Ureter (tissue), 1 donor: Measurements from ENCODE around the gene C16orf96. TPM values are rescaled to one million over a fixed set of nuclear protein-coding genes. Genes with fewer than 3 reads are reported as not detected.
"Not testable (repeated sequence)": the region's sequence is repeated elsewhere in the genome, so short reads cannot be mapped to it uniquely, and the experiment has no call there.

ENCODE experiments used
- DNase-seq: peaks from one replicate; pipeline ENCODE4 v3.0.0-alpha.2; 2020; ENCODE audit warnings: low spot score
- total RNA-seq: library from RNA; stranded (reverse); gene quantifications from one replicate; pipeline ENCODE4 v1.2.4, GENCODE V29; 2023
- donor health status: DM: yes; HTN: yes; CAD: no.

The C16orf96 gene
- total RNA-seq, 1 donor from 2014 or later, result not detected

- no peak for DNase-seq
Measured at GRCh38 chr16:4564661-4565267, 8.6 kb downstream of the C16orf96 start.

- no peak for DNase-seq
Measured at GRCh38 chr16:4566144-4566543, 10.0 kb downstream of the C16orf96 start.

GRCh38 chr16:4570086-4570485 lies 13.9 kb downstream of the C16orf96 start:
- no peak for DNase-seq

- DNase-seq, result no peak
Measured at GRCh38 chr16:4570688-4571321, 14.7 kb downstream of the C16orf96 start.

DNA sequence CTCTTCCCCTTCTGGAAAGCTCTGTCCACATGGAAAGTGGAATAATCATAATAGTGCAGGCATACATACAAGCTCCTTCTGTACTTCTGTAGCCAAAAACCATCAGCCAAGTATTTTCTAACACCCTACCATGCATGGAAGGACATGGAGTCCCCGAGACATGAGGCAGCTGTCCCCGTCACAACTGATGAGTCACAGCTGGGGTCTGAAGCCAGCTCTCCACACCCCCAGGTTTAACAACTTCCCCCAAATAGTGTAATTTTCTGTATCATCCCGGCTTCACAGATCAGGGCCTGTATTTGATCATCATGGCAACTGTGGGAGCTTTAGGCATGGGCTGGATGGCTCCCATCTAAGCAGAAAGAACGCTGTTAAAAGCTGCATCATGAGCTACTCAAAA lies 16.6 kb downstream of the C16orf96 start:
- no peak for DNase-seq

DNA sequence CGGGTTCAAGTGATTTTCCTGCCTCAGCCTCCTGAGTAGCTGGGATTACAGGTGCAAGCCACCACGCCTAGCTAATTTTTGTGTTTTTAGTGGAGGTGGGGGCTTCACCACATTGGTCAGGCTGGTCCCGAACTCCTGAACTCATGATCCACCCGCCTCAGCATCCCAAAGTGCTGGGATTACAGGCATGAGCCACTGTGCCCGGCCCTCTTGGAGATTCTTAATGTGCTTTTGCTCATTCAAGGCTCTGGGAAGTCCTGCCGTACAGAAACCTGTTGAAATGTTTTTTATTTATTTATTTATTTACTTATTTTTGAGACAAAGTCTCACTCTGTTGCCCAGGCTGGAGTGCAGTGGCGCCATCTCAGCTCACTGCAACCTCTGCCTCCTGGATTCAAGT lies 17.8 kb downstream of the C16orf96 start:
- DNase-seq, result not testable (repeated sequence)

DNA sequence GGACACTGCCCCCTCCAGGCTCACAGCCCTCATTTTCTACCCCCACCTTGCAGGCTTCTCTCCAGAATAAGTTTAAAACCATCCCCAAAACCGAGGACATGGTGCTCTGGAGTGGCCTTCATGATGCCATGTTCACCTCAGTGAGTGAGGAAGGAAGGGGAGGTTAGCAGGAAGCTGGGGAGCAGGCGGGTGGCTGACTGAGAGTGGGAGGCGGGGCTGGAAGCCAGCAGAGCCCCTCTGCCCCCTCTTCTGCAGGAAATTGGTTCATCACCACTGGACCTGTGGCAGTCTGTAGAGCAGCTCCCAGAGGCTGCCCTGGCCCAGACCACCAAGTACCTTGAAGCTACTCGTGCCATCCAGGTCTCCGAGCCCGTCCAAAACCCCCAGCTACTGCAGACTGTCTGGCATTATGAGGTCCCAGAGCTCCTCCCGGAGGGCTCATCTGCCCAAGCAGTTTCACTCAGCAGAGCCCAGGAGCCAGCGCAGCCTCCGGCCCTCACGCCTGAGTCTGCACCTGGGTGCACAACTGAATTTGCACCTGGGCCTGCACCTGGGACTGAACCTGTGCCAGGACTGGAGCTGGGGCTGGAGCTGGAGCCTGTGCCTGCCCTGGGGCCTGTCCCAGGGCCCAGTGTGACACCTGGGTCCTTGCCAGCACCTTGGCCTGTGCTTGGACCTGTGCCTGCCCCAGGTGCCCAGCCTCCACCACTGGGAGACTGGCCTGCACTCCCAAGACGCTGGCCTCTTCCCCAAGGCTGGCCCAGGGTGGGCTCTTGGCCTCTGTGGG lies 19.0 kb downstream of the C16orf96 start:
- no peak for DNase-seq

DNA sequence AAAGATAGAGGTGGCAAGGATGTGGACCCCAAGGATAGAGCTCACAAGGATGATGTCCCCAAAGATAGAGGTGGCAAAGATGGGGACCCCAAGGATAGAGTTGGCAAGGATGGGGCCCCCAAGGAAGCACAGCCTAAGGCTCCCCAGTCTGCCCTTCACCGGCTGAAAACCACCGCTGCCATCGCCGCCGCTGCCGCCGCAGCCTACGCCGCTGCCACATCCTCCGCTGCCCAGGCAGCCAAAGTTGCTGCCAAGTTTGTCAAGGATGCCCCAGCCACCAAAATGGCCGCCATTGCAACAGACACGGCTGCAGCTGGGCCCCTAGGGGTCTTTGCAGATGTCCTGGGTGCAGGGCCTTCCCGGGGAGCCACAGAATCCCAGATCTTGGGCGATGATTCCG lies 19.9 kb downstream of the C16orf96 start:
- no peak for DNase-seq

DNA sequence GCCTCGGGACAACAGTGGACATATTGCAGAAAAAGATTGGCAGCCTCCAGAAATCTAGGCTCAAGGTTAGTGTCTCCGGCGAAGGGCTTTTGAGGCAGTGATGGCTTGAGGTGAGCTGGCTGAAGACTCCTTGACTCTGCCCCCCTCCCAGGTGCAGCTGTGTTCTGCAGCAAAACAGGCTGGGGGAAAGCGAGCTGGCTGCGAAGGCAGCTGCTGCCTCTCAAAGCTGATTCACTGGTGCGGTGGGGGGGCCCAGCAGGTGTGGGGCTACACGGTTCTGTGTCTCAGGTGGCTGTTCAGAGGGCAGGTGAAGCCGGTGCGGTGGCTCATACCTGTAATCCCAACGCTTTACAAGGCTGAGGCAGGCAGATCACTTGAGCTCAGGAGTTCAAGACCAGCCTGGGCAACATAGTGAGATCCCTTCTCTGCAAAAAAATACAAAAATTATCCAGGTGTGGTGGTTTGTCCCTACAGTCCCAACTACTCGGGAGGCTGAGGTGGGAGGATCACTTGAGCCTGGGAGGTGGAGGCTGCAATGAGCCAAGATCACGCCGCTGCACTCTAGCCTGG lies 22.9 kb downstream of the C16orf96 start:
- DNase-seq, result no peak

DNA sequence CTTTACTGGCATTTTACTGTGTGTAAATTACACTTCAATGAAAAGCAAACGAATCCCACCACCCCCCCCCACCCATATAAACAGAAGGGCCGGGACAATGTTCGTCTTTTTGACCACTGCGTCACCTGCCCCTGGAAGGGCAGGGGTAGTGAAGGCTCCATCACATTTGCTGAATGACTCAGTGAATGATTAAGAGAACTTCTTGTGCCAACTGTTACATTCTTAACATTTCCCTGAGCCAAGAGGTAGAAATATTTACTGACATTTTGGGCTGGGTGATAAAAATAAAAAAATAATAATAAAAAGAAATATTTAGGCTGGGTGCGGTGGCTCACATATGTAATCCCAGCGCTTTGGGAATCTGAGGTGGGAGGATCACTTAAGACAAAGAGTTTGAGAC lies 24.1 kb downstream of the C16orf96 start:
- DNase-seq, result no peak

DNA sequence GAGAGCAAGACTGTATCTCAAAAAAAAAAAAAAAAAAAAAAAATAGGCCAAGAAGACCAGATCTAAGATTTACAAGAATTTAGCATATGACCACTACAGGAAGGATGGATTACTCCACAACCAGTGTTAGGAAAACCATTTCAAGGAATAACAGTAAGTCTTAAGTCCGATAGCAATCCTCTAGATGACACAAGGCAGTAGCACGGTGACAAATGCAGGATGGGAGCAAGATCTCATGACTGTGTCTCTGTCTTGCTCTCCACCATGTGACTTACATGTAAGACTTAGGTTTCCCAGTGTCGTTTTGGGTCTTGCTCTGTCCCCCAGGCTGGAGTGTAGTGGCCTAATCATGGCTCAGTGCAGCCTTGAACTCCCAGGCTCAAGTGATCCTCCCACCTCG lies 27.8 kb downstream of the C16orf96 start:
- no peak for DNase-seq

GRCh38 chr16:4586291-4586690 lies 30.2 kb downstream of the C16orf96 start:
- no peak for DNase-seq

DNA sequence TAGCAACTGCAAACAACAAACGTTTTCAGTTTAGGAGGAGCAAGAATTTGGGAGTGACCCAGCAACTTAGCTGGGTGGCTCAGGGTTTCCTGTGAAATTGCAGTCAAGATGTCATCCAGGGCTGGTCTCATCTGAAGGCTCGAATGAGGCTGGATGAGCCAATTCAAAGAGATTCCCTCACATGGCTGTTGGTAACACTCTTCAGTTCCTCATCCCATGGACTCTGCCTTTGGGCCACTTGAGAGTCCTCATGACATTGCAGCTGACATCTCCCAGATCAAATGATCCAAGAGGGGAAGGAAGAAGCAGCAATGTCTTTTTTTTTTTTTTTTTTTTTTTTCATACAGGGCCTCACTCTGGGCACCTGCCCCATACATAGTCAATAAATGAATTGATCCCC lies 32.2 kb downstream of the C16orf96 start:
- DNase-seq, result no peak

GRCh38 chr16:4588961-4589360 lies 32.8 kb downstream of the C16orf96 start:
- DNase-seq, result no peak

DNA sequence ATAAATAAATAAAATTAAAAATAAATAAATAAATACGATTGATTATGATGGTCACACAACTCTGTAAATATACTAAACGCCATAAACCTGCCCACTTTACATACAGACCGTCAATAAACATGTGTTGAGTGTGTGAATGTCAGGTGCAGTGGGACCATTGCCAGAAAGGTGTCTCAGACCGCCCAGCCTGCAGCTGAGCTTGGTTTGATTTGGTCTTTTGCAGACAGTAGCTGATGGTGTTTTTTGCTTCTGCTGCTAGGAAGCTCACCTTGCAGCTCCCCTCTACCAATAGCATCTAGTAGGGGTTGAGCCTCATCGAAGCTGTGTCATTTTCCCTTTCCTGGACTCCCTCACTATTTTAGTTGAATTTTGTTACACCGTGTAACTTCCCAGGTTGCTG lies 35.1 kb downstream of the C16orf96 start:
- no peak for DNase-seq

DNA sequence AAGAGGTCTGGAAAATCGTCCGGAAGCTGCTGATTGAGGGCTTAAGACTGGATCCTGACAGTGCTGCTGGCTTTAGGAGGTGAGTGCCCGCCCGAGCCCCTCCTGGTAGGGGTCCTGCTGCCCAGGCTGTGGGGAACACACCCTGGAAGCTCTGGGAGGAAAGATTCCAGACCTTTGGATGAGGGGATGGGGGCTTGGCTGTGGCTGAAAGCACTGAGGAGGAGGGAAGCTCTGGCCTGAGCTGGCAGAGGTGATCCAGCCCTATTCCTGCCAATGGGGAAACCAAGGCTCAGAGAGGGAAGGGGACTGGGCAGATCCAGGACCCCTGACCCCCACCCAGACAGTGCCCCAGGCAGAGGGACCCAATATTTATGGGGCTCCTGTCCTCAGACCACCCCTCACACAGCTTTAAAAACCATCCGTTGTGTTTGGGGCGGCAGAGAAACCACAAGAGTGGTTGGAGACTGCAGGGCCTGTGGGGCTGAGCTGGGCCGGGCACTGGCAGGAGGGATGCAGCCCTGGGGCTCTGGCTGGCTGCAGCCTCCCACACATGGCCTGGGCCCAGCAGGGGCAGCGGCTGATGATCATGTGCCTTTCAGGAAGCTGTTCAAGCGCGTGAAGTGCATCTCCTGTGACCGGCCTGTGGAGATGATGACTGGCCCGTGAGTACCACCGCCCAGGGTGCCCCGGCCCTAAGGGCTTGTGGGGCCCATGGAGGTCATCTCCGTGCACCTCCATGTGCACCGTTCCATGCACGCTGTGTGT lies 35.7 kb downstream of the C16orf96 start:
- no peak for DNase-seq

GRCh38 chr16:4593086-4593485 lies 36.9 kb downstream of the C16orf96 start:
- no peak for DNase-seq

GRCh38 chr16:4594433-4595410 lies 38.6 kb downstream of the C16orf96 start:
- no peak for DNase-seq

- no peak for DNase-seq
Measured at GRCh38 chr16:4597174-4597573, 41.0 kb downstream of the C16orf96 start.

- no peak for DNase-seq
Measured at GRCh38 chr16:4599037-4599436, 42.9 kb downstream of the C16orf96 start.

GRCh38 chr16:4599545-4599944 lies 43.4 kb downstream of the C16orf96 start:
- no peak for DNase-seq
